ENCODE data around the gene PPP1R16B.

The PPP1R16B gene

GRCh38 chr20:38762174-38762573 lies 43.3 kb upstream of the PPP1R16B start:
- no peak overlapping the region for H3K4me2 ChIP-seq (ENCODE audit: low read length)
- H3K9me3 ChIP-seq (ENCODE audit: control insufficient read depth, insufficient read depth, low read length), result no peaks in the 10 kb centered on the region
- H3K9me2 ChIP-seq (replicated peaks; ENCODE audit: control insufficient read depth, low read length), result no peaks in the 10 kb centered on the region
- no peaks in the 10 kb centered on the region for H4K20me1 ChIP-seq (ENCODE audit: control insufficient read depth, insufficient read depth, low read depth, low read length)
- H3F3A ChIP-seq (ENCODE audit: control insufficient read depth, insufficient read depth), result no peaks in the 10 kb centered on the region
- no peaks in the 10 kb centered on the region for H3K79me2 ChIP-seq (ENCODE audit: control insufficient read depth, low read length)
- H3K36me3 ChIP-seq (ENCODE audit: control insufficient read depth, low read length), result peaks cover 68% of the 10 kb centered on the region
- no peak overlapping the region for H3K4me3 ChIP-seq (ENCODE audit: low read length)
- H3K27ac ChIP-seq (ENCODE audit: low read depth, low read length), result no peak overlapping the region
- no peaks in the 10 kb centered on the region for H3K27me3 ChIP-seq (ENCODE audit: control insufficient read depth, low read length)
- H3K4me1 ChIP-seq (ENCODE audit: control insufficient read depth, low read length), result no peaks in the 10 kb centered on the region
- TF ChIP-seq CTCF (IDR thresholded peaks at IDR 0.05; ENCODE audit: low read depth, low read length, poor library complexity, severe bottlenecking) (no peak), EZH2phosphoT487 (IDR thresholded peaks at IDR 0.05; ENCODE audit: borderline replicate concordance, low read length) (no peak)

DNA sequence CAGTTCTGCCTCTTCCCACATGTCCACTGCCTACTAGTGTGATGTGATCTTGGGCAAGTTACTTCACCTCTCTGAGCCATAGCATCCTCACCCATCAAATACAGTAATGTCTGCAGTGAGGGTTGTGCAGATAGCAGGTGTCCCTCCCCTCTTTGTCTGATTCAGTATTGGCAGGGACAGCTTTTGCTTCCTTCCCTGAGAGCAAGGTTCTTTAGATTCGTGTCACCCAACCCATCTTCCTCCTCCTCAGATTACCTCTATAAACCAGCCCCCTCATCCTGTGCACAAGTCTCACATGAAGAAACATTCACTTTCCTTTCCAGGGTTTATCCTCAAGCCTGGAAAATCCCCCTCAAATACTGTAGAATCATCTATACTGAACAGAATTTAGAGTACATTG lies 41.9 kb upstream of the PPP1R16B start:
- Histone ChIP-seq H3F3A (ENCODE audit: control insufficient read depth, insufficient read depth) (no peaks in the 10 kb centered on the region), H3K36me3 (ENCODE audit: control insufficient read depth, low read length) (peaks cover 66% of the 10 kb centered on the region), H3K79me2 (ENCODE audit: control insufficient read depth, low read length) (no peaks in the 10 kb centered on the region), H3K9me2 (replicated peaks; ENCODE audit: control insufficient read depth, low read length) (no peaks in the 10 kb centered on the region), H3K4me1 (ENCODE audit: control insufficient read depth, low read length) (no peaks in the 10 kb centered on the region), H3K9me3 (ENCODE audit: control insufficient read depth, insufficient read depth, low read length) (no peaks in the 10 kb centered on the region), H3K4me3 (ENCODE audit: low read length) (no peak overlapping the region), H3K27ac (ENCODE audit: low read depth, low read length) (no peak overlapping the region), H4K20me1 (ENCODE audit: control insufficient read depth, insufficient read depth, low read depth, low read length) (no peaks in the 10 kb centered on the region), H3K4me2 (ENCODE audit: low read length) (no peak overlapping the region), H3K27me3 (ENCODE audit: control insufficient read depth, low read length) (no peaks in the 10 kb centered on the region)
- TF ChIP-seq EZH2phosphoT487 (IDR thresholded peaks at IDR 0.05; ENCODE audit: borderline replicate concordance, low read length), result no peak
- no peak for TF ChIP-seq CTCF (IDR thresholded peaks at IDR 0.05; ENCODE audit: low read depth, low read length, poor library complexity, severe bottlenecking)

- no peaks in the 10 kb centered on the region for H3K27me3 ChIP-seq (ENCODE audit: control insufficient read depth, low read length)
- no peak overlapping the region for H3K4me3 ChIP-seq (ENCODE audit: low read length)
- H3K27ac ChIP-seq (ENCODE audit: low read depth, low read length), result no peak overlapping the region
- H3K79me2 ChIP-seq (ENCODE audit: control insufficient read depth, low read length), result no peaks in the 10 kb centered on the region
- no peaks in the 10 kb centered on the region for H3K4me1 ChIP-seq (ENCODE audit: control insufficient read depth, low read length)
- no peaks in the 10 kb centered on the region for H3K9me2 ChIP-seq (replicated peaks; ENCODE audit: control insufficient read depth, low read length)
- TF ChIP-seq EZH2phosphoT487 (IDR thresholded peaks at IDR 0.05; ENCODE audit: borderline replicate concordance, low read length) (no peak), CTCF (IDR thresholded peaks at IDR 0.05; ENCODE audit: low read depth, low read length, poor library complexity, severe bottlenecking) (no peak)
- H3F3A ChIP-seq (ENCODE audit: control insufficient read depth, insufficient read depth), result no peaks in the 10 kb centered on the region
- peaks cover 69% of the 10 kb centered on the region for H3K36me3 ChIP-seq (ENCODE audit: control insufficient read depth, low read length)
- no peak overlapping the region for H3K4me2 ChIP-seq (ENCODE audit: low read length)
- no peaks in the 10 kb centered on the region for H3K9me3 ChIP-seq (ENCODE audit: control insufficient read depth, insufficient read depth, low read length)
- H4K20me1 ChIP-seq (ENCODE audit: control insufficient read depth, insufficient read depth, low read depth, low read length), result no peaks in the 10 kb centered on the region
Measured at GRCh38 chr20:38764567-38765318, 40.8 kb upstream of the PPP1R16B start.
